Mesothelial cell of epicardium (in vitro differentiated cells): ENCODE results near the gene TSKU. TPM values are rescaled to one million over a fixed set of nuclear protein-coding genes. Genes with fewer than 3 reads are reported as not detected.
"Not testable (repeated sequence)": the region's sequence is repeated elsewhere in the genome, so short reads cannot be mapped to it uniquely, and the experiment has no call there.

ENCODE experiments used
- DNase-seq, 2 experiments: peaks; one replicate each; pipeline ENCODE4 v3.0.0; 2021; ENCODE audit warnings: low spot score in 2 of 2; ENCODE audit not compliant: unreplicated experiment in 2 of 2
- H3K27ac Mint-ChIP-seq: 2 replicates; pipeline ENCODE4 v1.8.0; 2021; ENCODE audit warnings: mixed read lengths
- H3K27me3 Mint-ChIP-seq: 2 replicates; pipeline ENCODE4 v1.8.0; 2021; ENCODE audit warnings: low read depth, mixed read lengths
- H3K36me3 Mint-ChIP-seq: 2 replicates; pipeline ENCODE4 v1.8.0; 2021; ENCODE audit warnings: mixed read lengths
- H3K4me1 Mint-ChIP-seq: 2 replicates; pipeline ENCODE4 v1.8.0; 2021; ENCODE audit warnings: mixed read lengths
- H3K4me3 Mint-ChIP-seq: 2 replicates; pipeline ENCODE4 v1.8.0; 2021; ENCODE audit warnings: mild to moderate bottlenecking, moderate library complexity, mixed read lengths
- H3K9me3 Mint-ChIP-seq: 2 replicates; pipeline ENCODE4 v1.8.0; 2021; ENCODE audit warnings: mixed read lengths
- CTCF ChIP-seq: fragments of 200-600 bp; sonication (generic); IDR thresholded peaks from one replicate; pipeline ENCODE4 v1.5.0; 2021; ENCODE audit warnings: antibody characterized with exemption; ENCODE audit not compliant: unreplicated experiment
- total RNA-seq: library from RNA; stranded (reverse); gene quantifications from 3 replicates; pipeline ENCODE4 v1.2.1, GENCODE V29; 2021

TSKU gene
- total RNA-seq, 1 donor from 2014 or later, result 42.8 TPM

GRCh38 chr11:76790251-76790650 lies 7.1 kb downstream of the TSKU start:
- H3K4me3 Mint-ChIP-seq, result no peak overlapping the region
- H3K4me1 Mint-ChIP-seq, result peaks cover 42% of the 10 kb centered on the region
- no peak for TF ChIP-seq CTCF
- no peaks in the 10 kb centered on the region for H3K27me3 Mint-ChIP-seq
- peaks cover 23% of the 10 kb centered on the region for H3K36me3 Mint-ChIP-seq
- DNase-seq, result no peak
- H3K9me3 Mint-ChIP-seq, result peaks cover 16% of the 10 kb centered on the region
- no peak overlapping the region for H3K27ac Mint-ChIP-seq

GRCh38 chr11:76791002-76791770 lies 8.0 kb downstream of the TSKU start:
- H3K27me3 Mint-ChIP-seq, H3K27ac Mint-ChIP-seq, DNase-seq, H3K4me3 Mint-ChIP-seq: not testable (repeated sequence)
- Mint-ChIP-seq H3K36me3 (peaks cover 23% of the 10 kb centered on the region), H3K4me1 (peaks cover 33% of the 10 kb centered on the region), H3K9me3 (peaks cover 16% of the 10 kb centered on the region)

- no peak for TF ChIP-seq CTCF
- Mint-ChIP-seq H3K9me3 (peaks cover 16% of the 10 kb centered on the region), H3K27me3 (no peaks in the 10 kb centered on the region), H3K36me3 (peaks cover 23% of the 10 kb centered on the region), H3K27ac (no peak overlapping the region), H3K4me3 (no peak overlapping the region), H3K4me1 (peaks cover 30% of the 10 kb centered on the region)
- DNase-seq, result no peak
Measured at GRCh38 chr11:76791861-76792260, 8.7 kb downstream of the TSKU start.

- H3K27ac Mint-ChIP-seq, result peak overlapping the region; percentile 66
- H3K4me3 Mint-ChIP-seq, result no peak overlapping the region
- H3K4me1 Mint-ChIP-seq, result peaks cover 25% of the 10 kb centered on the region
- no peaks in the 10 kb centered on the region for H3K27me3 Mint-ChIP-seq
- TF ChIP-seq CTCF, result no peak
- no peak for DNase-seq
- peaks cover 16% of the 10 kb centered on the region for H3K9me3 Mint-ChIP-seq
- H3K36me3 Mint-ChIP-seq, result peaks cover 24% of the 10 kb centered on the region
Measured at GRCh38 chr11:76792505-76793264, 9.5 kb downstream of the TSKU start.

- Mint-ChIP-seq H3K4me3 (no peak overlapping the region), H3K27ac (peak overlapping the region; percentile 66), H3K4me1 (peaks cover 16% of the 10 kb centered on the region), H3K27me3 (no peaks in the 10 kb centered on the region), H3K36me3 (peaks cover 25% of the 10 kb centered on the region), H3K9me3 (peaks cover 16% of the 10 kb centered on the region)
- no peak for TF ChIP-seq CTCF
- DNase-seq, result no peak
Measured at GRCh38 chr11:76793391-76794291, 10.5 kb downstream of the TSKU start.
